SK-N-SH (cell line): ENCODE results near the gene PMM2. TPM values are rescaled to one million over a fixed set of nuclear protein-coding genes. Genes with fewer than 3 reads are reported as not detected.

Experiments used
- CTCF ChIA-PET: fragments of 300-600, 350-600 bp; formaldehyde crosslinking; extraction: SDS; loops from one replicate; lab custom pipeline; 2021; lab: Yijun Ruan, JAX
- POLR2A ChIA-PET: fragments of 350-600 bp; sonication (Branson Sonifier 250); formaldehyde crosslinking; extraction: SDS; loops from one replicate; lab custom pipeline; 2020; ENCODE audit warnings: antibody characterized with exemption, inconsistent platforms; lab: Yijun Ruan, JAX
- DNase-seq: peaks from one replicate; pipeline ENCODE4 v3.0.0; 2012
- H2AFZ ChIP-seq: fragments of 200-600 bp; sonication (generic); 2 replicates; pipeline ENCODE4 v1.8.1; 2016; ENCODE audit warnings: antibody characterized with exemption, mild to moderate bottlenecking, low read depth
- H3F3A ChIP-seq: fragments of 200-600 bp; sonication (generic); replicated peaks from 2 replicates; pipeline ENCODE3; 2016; ENCODE audit warnings: antibody characterized with exemption, mild to moderate bottlenecking; ENCODE audit not compliant: insufficient read depth
- H3K27ac ChIP-seq, 2 experiments: fragments of 200-500 bp in 1 of 2; fragments of 200-600 bp in 1 of 2; sonication (Bioruptor generic) in 1 of 2; sonication (generic), shearing (Covaris generic) in 1 of 2; 2 replicates each; pipeline versions ENCODE4 v1.5.1 to v1.6.1; 2014 to 2016; ENCODE audit warnings: low read depth in 2 of 2, inconsistent platforms in 1 of 2, low read length in 1 of 2, mild to moderate bottlenecking in 1 of 2, mixed read lengths in 1 of 2
- H3K27me3 ChIP-seq: fragments of 200-600 bp; sonication (generic), shearing (Covaris generic); 2 replicates; pipeline ENCODE4 v1.6.1; 2016; ENCODE audit warnings: mixed run types; ENCODE audit not compliant: insufficient read depth
- H3K36me3 ChIP-seq, 2 experiments: fragments of 200-500 bp in 1 of 2; fragments of 200-600 bp in 1 of 2; sonication (Bioruptor generic) in 1 of 2; sonication (generic) in 1 of 2; replicated peaks in 1 of 2; 2 replicates each; pipeline versions ENCODE3 to v1.5.1; 2014 to 2016; ENCODE audit warnings: low read length in 1 of 2, mild to moderate bottlenecking in 1 of 2; ENCODE audit not compliant: insufficient read depth in 2 of 2, control insufficient read depth in 1 of 2
- H3K4me1 ChIP-seq, 2 experiments: fragments of 200-500 bp in 1 of 2; fragments of 200-600 bp in 1 of 2; sonication (Bioruptor generic) in 1 of 2; sonication (generic), shearing (Covaris generic) in 1 of 2; 2 replicates each; pipeline versions ENCODE4 v1.5.1 to v1.6.1; 2014 to 2016; ENCODE audit warnings: low read depth in 1 of 2, low read length in 1 of 2, mixed run types in 1 of 2; ENCODE audit not compliant: insufficient read depth in 2 of 2, control insufficient read depth in 1 of 2
- H3K4me2 ChIP-seq: fragments of 200-600 bp; sonication (generic), shearing (Covaris generic); 2 replicates; pipeline ENCODE4 v1.6.1; 2017; ENCODE audit warnings: mixed run types
- H3K4me3 ChIP-seq, 2 experiments: fragments of 200-500 bp in 1 of 2; fragments of 200-600 bp in 1 of 2; sonication (Bioruptor generic) in 1 of 2; sonication (generic), shearing (Covaris generic) in 1 of 2; 2 replicates each; pipeline versions ENCODE4 v1.5.1 to v1.8.1; 2014 to 2016; ENCODE audit warnings: low read depth in 2 of 2, inconsistent platforms in 1 of 2, low read length in 1 of 2, mild to moderate bottlenecking in 1 of 2, mixed read lengths in 1 of 2, moderate library complexity in 1 of 2
- H3K79me2 ChIP-seq: fragments of 200-600 bp; sonication (generic); 2 replicates; pipeline ENCODE4 v1.8.1; 2017; ENCODE audit warnings: mild to moderate bottlenecking; ENCODE audit not compliant: insufficient read depth
- H3K9ac ChIP-seq: fragments of 200-600 bp; sonication (generic); 2 replicates; pipeline ENCODE4 v1.6.1; 2017; ENCODE audit warnings: mixed run types
- H3K9me2 ChIP-seq: fragments of 200-600 bp; sonication (generic); 2 replicates; pipeline ENCODE4 v1.6.1; 2017; ENCODE audit warnings: mixed run types
- H3K9me3 ChIP-seq: fragments of 200-600 bp; sonication (generic); 2 replicates; pipeline ENCODE4 v1.6.1; 2017; ENCODE audit warnings: mixed run types, mild to moderate bottlenecking, moderate library complexity
- H4K20me1 ChIP-seq: fragments of 200-600 bp; sonication (generic); 2 replicates; pipeline ENCODE4 v1.6.1; 2017; ENCODE audit warnings: mild to moderate bottlenecking, mixed run types; ENCODE audit not compliant: insufficient read depth
- EP300 ChIP-seq, 2 experiments: IDR thresholded peaks; 2 replicates each; pipeline versions ENCODE4 v1.4.0 to v1.6.1; 2012; ENCODE audit warnings: borderline replicate concordance in 1 of 2, low read depth in 1 of 2, low read length in 1 of 2
- EZH2phosphoT487 ChIP-seq: fragments of 200-600 bp; sonication (generic); IDR thresholded peaks from 2 replicates; pipeline ENCODE4 v1.6.1; 2017; ENCODE audit warnings: low read depth, mixed run types, mild to moderate bottlenecking, antibody characterized with exemption, moderate library complexity, borderline replicate concordance
- FOSL2 ChIP-seq: IDR thresholded peaks from 2 replicates; pipeline ENCODE4 v1.4.0; 2012; ENCODE audit warnings: low read depth, mild to moderate bottlenecking, moderate library complexity, borderline replicate concordance
- FOXJ3 ChIP-seq: sonication (generic); formaldehyde crosslinking; IDR thresholded peaks from 2 replicates; pipeline ENCODE4 v1.5.1; 2020; ENCODE audit warnings: mild to moderate bottlenecking, missing genetic modification reagents
- GABPA ChIP-seq: IDR thresholded peaks from 2 replicates; pipeline ENCODE4 v1.4.0; 2012; ENCODE audit warnings: low read depth, mild to moderate bottlenecking
- GATA2 ChIP-seq: sonication (generic); formaldehyde crosslinking; IDR thresholded peaks from 2 replicates; pipeline ENCODE4 v1.5.0; 2020; ENCODE audit warnings: mild to moderate bottlenecking, missing genetic modification reagents
- JUND ChIP-seq: IDR thresholded peaks from 2 replicates; pipeline ENCODE4 v1.4.0; 2012
- MEF2A ChIP-seq: IDR thresholded peaks from 2 replicates; pipeline ENCODE4 v1.4.0; 2012; ENCODE audit warnings: low read depth, borderline replicate concordance
- MXI1 ChIP-seq: IDR thresholded peaks from 2 replicates; pipeline ENCODE4 v1.6.1; 2012; ENCODE audit warnings: mild to moderate bottlenecking, low read depth, low read length, improper control_type of control experiment
- RXRA ChIP-seq: IDR thresholded peaks from 2 replicates; pipeline ENCODE4 v1.4.0; 2012; ENCODE audit warnings: low read depth, mild to moderate bottlenecking, borderline replicate concordance
- TAF1 ChIP-seq: IDR thresholded peaks from 2 replicates; pipeline ENCODE4 v1.6.1; 2012; ENCODE audit warnings: low read depth, mild to moderate bottlenecking, low read length, moderate library complexity, borderline replicate concordance
- TEAD4 ChIP-seq: IDR thresholded peaks from 2 replicates; pipeline ENCODE4 v1.4.0; 2012; ENCODE audit warnings: mild to moderate bottlenecking, borderline replicate concordance; ENCODE audit not compliant: insufficient read depth
- WGBS: methylation state at CpG from one replicate; pipeline ENCODE4 v1.1.6; 2017; ENCODE audit warnings: low lambda C conversion rate; 5-methylcytosine and 5-hydroxymethylcytosine counted together
- polyA plus RNA-seq, 3 experiments: library from polyadenylated mRNA; depleted of rRNA; stranded (reverse); fragments of >200 nt; gene quantifications; 2 replicates each; pipeline ENCODE4 v1.2.3, GENCODE V29; 2012
- TF ChIP-seq, protein P1 (sequence below): fragments of 200-600 bp; sonication (generic); IDR thresholded peaks from 2 replicates; pipeline ENCODE4 v1.6.1; 2017; ENCODE audit warnings: antibody characterized with exemption, mild to moderate bottlenecking, moderate library complexity

The PMM2 gene
- polyA plus RNA-seq, 1 of the 3 experiments (the other 2 are of a cell fraction) = 24.3 TPM

DNA sequence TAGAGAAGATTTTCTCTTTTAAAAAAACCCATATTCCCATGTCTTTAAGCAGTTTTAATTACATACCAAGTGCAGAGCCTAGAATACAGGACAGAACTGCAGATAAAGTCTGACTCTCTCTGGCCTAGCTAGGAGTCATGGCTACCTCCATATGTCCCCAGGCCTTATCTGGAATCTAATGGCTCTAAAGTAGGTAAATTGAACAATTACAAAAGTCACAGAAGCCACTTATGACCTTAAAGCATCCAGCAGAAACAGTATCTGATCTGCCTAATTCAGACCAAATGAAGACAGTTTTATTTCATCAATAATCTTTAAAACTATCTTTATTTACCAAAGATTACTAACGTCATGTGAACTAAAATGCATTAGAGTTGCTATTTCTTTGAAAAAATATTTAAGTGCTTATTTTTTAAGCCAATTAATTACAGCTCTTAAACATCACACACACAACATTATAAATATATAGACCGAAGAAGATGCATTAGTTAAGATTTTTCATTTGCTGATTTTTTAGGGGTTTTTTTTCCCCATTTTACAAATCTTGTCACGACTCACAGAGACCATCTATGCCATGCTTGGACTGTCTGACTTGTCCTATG lies 28.7 kb downstream of the PMM2 start (continued):
- TF ChIP-seq, protein P1, sequence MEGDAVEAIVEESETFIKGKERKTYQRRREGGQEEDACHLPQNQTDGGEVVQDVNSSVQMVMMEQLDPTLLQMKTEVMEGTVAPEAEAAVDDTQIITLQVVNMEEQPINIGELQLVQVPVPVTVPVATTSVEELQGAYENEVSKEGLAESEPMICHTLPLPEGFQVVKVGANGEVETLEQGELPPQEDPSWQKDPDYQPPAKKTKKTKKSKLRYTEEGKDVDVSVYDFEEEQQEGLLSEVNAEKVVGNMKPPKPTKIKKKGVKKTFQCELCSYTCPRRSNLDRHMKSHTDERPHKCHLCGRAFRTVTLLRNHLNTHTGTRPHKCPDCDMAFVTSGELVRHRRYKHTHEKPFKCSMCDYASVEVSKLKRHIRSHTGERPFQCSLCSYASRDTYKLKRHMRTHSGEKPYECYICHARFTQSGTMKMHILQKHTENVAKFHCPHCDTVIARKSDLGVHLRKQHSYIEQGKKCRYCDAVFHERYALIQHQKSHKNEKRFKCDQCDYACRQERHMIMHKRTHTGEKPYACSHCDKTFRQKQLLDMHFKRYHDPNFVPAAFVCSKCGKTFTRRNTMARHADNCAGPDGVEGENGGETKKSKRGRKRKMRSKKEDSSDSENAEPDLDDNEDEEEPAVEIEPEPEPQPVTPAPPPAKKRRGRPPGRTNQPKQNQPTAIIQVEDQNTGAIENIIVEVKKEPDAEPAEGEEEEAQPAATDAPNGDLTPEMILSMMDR = no peak
- TF ChIP-seq JUND (no peak), FOXJ3 (CRISPR knock-in tag) (peak; percentile 81), MEF2A (no peak), TEAD4 (0 out of 2 replicates have a peak, but pooled peaks have one; percentile 56), GABPA (no peak), EP300 (IDR thresholded peaks at IDR 0.05; ENCODE audit: borderline replicate concordance in 1 of 2, low read depth in 1 of 2, low read length in 1 of 2) (peak in 1 of 2 experiments; percentile 95; a peak in 2 of 4 replicates), EZH2phosphoT487 (no peak), GATA2 (CRISPR knock-in tag) (peak; percentile 98), MXI1 (peak; percentile 37; the same call in 1 of the 2 replicates)

DNA sequence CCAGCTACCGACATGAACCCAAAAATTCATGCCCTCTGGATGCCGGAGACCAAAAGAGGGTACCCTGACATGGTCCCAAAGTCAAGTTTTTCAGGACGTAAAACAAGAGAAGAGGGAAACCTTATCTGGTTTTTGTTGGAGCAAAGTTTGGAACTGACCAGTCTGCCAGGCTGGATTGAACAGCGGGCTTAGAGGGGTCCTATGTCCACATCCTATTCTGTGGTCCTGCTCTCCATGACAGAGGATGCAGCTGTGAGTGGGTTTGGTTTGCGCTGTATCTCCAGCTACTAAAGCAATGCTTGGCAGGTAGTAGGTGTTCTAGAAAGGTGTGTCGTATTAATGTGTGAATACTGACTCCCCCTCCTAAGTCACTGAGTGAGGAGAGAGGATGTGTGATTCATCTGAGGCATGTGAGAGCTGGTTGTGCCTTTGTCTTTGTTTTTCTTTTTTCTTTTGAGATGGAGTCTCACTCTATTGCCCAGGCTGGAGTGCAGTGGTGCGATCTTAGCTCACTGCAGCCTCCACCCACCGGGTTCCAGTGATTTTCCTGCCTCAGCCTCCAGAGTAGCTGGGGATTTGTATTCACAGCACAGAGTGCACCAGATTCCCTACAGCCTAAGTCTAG lies 31.0 kb downstream of the PMM2 start:
- Histone ChIP-seq H3K36me3 (peaks cover 56 to 58% of the 10 kb centered on the region in 2 experiments), H3F3A (peaks cover 26% of the 10 kb centered on the region), H4K20me1 (peaks cover 26% of the 10 kb centered on the region; the same call in 1 of the 2 replicates), H3K4me2 (no peak overlapping the region), H3K79me2 (peaks cover 48% of the 10 kb centered on the region), H2AFZ (no peak overlapping the region), H3K27ac (peak overlapping the region; percentile 1 to 16; a peak in 2 of 4 replicates), H3K4me3 (no peak overlapping the region), H3K4me1 (peaks cover 0 to 13% of the 10 kb centered on the region in 2 experiments; a peak in 3 of 4 replicates), H3K9ac (no peak overlapping the region), H3K9me3 (no peaks in the 10 kb centered on the region), H3K9me2 (no peaks in the 10 kb centered on the region), H3K27me3 (no peaks in the 10 kb centered on the region)
- no peak for DNase-seq
- CTCF ChIA-PET = interaction anchor here (1.9 kb wide), 1 partner anchor 52 kb away, joined by 5 read pairs; no protein-coding TSS in a partner anchor
- 95% methylated on average over 8 of the region's 8 CpGs for WGBS
- POLR2A ChIA-PET = no interaction called here
- TF ChIP-seq FOSL2 = no peak
- TF ChIP-seq TAF1 = no peak
- no peak for TF ChIP-seq RXRA
